ENCODE measurements around the gene VWF. TPM values are rescaled to one million over a fixed set of nuclear protein-coding genes. Genes with fewer than 3 reads are reported as not detected.

Gene VWF
- total RNA-seq, 1 experiment from 2014 or later: not detected

DNA sequence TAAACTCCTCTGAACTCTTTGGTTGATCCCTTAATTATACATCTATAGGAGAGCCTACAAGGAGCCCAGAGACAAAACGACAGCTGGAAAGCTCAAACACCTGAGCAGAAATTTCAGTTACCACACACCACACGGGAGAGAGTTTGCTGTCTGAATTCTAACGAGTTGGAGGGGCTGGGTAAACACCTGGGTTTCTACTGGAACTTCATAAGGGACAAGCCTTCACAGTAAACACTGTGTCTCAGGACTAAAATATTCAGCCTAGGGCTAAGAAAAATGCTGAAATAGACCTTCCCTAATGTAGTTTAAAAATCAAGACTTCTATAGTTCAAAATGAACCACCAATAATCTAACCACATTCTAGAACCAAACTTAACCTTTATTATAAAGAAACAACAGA, 169.8 kb downstream of the VWF start:
- no peak overlapping the region for H3K4me3 ChIP-seq (ENCODE audit: low read length)
- CTCF ChIA-PET: no interaction called here
- intact Hi-C loops (cut with micrococcal nuclease): no loop called here
- peaks cover 37% of the 10 kb centered on the region for H3K27me3 ChIP-seq (ENCODE audit: low read length)
- no peak for DNase-seq
- no TSS peak for BruUV-seq (replicated peaks)
- H3K9ac ChIP-seq (ENCODE audit: low read length): no peak overlapping the region
- no peak overlapping the region for H3K4me2 ChIP-seq (ENCODE audit: low read length)
- no peak for TF ChIP-seq EZH2 (IDR thresholded peaks at IDR 0.05; ENCODE audit: low read length, unreplicated experiment)
- H3K9me3 ChIP-seq (ENCODE audit: low read length): no peaks in the 10 kb centered on the region
- H3K36me3 ChIP-seq (ENCODE audit: low read depth, low read length): no peaks in the 10 kb centered on the region
- no peak overlapping the region for H2AFZ ChIP-seq (ENCODE audit: low read length)
- H4K20me1 ChIP-seq (ENCODE audit: low read length): no peaks in the 10 kb centered on the region
- no peak overlapping the region for H3K27ac ChIP-seq (ENCODE audit: low read length)
- no peaks in the 10 kb centered on the region for H3K4me1 ChIP-seq (ENCODE audit: insufficient read depth, low read length)
- no peaks in the 10 kb centered on the region for H3K79me2 ChIP-seq (ENCODE audit: low read length)
- H3F3A ChIP-seq (ENCODE audit: low read length, unreplicated experiment): no peaks in the 10 kb centered on the region
- POLR2A ChIA-PET (ENCODE audit: unreplicated experiment): no interaction called here
- no peaks in the 10 kb centered on the region for H3K9me2 ChIP-seq (replicated peaks; ENCODE audit: low read length)
- no peak for ATAC-seq

DNA sequence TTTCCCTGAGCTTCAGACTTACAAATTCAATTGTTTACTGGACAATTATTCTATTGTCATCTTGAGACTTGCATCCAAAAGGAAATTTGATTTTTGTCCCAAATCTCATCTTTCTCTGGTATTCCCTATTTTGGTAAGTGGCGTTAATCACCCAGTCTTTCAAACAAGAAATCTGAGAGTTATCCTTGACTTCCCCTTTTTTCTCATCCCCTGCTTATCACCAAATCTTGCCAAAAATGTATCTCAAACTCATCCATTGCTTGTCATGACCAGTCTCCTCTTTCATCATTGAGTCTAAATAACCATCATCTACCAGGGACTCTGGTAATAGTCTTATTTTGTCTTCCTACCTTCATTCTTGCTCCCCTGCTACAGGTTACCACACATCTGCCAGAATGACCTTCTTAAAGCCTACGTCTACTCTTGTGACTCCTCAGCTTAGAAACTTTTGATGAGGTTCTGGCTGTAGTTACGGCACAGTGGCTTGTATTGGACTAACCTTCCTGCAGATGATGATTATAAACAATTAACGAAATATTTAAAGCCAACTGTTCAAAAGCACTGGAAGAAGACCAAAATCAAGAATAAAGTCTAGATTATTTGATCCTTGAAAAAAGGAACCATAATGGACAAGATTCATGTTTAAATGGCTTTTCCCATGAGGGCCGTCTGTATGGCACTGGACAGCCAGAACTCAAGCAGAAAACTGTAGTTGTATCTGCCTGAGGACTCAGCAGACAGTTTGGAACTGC, 170.5 kb downstream of the VWF start:
- Histone ChIP-seq H3K36me3 (ENCODE audit: low read depth, low read length) (no peaks in the 10 kb centered on the region), H3K4me1 (ENCODE audit: insufficient read depth, low read length) (no peaks in the 10 kb centered on the region), H3K4me2 (ENCODE audit: low read length) (no peak overlapping the region), H3K79me2 (ENCODE audit: low read length) (no peaks in the 10 kb centered on the region), H2AFZ (ENCODE audit: low read length) (no peak overlapping the region), H3K9me3 (ENCODE audit: low read length) (no peaks in the 10 kb centered on the region), H3K27me3 (ENCODE audit: low read length) (peaks cover 40% of the 10 kb centered on the region), H3K9me2 (replicated peaks; ENCODE audit: low read length) (no peaks in the 10 kb centered on the region), H4K20me1 (ENCODE audit: low read length) (no peaks in the 10 kb centered on the region), H3F3A (ENCODE audit: low read length, unreplicated experiment) (no peaks in the 10 kb centered on the region), H3K4me3 (ENCODE audit: low read length) (no peak overlapping the region), H3K9ac (ENCODE audit: low read length) (no peak overlapping the region), H3K27ac (ENCODE audit: low read length) (no peak overlapping the region)
- ATAC-seq: no peak
- BruUV-seq (replicated peaks): no TSS peak
- ChIA-PET CTCF (no interaction called here), POLR2A (ENCODE audit: unreplicated experiment) (no interaction called here)
- no peak for DNase-seq
- intact Hi-C loops (cut with micrococcal nuclease): no loop called here
- TF ChIP-seq EZH2phosphoT487 (IDR thresholded peaks at IDR 0.05; ENCODE audit: borderline replicate concordance, low read length) (no peak), EZH2 (IDR thresholded peaks at IDR 0.05; ENCODE audit: low read length, unreplicated experiment) (no peak)
- TF ChIP-seq, protein P1, sequence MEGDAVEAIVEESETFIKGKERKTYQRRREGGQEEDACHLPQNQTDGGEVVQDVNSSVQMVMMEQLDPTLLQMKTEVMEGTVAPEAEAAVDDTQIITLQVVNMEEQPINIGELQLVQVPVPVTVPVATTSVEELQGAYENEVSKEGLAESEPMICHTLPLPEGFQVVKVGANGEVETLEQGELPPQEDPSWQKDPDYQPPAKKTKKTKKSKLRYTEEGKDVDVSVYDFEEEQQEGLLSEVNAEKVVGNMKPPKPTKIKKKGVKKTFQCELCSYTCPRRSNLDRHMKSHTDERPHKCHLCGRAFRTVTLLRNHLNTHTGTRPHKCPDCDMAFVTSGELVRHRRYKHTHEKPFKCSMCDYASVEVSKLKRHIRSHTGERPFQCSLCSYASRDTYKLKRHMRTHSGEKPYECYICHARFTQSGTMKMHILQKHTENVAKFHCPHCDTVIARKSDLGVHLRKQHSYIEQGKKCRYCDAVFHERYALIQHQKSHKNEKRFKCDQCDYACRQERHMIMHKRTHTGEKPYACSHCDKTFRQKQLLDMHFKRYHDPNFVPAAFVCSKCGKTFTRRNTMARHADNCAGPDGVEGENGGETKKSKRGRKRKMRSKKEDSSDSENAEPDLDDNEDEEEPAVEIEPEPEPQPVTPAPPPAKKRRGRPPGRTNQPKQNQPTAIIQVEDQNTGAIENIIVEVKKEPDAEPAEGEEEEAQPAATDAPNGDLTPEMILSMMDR (conservative IDR thresholded peaks at IDR 0.05; ENCODE audit: low read depth, low read length): no peak

DNA sequence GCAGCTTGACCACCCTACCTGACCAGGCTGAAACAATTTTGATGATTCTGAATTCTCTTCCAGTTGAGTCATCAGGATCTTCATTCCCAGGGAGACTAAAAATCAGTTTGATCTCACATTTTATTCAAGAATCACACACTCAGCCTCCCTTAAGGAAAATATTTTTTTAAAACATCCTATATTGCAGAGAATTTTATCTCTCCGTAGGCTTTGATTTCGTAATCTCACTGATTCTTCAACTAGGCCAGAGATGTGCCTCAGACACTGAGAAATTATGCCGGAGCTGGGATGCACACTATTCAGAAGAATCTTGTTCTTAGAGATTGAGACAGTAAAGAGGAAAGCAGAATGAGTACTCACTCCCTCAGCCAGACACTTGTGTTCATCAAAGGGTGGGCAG, 172.4 kb downstream of the VWF start:
- no peaks in the 10 kb centered on the region for H3K36me3 ChIP-seq (ENCODE audit: low read depth, low read length)
- intact Hi-C loops (cut with micrococcal nuclease): no loop called here
- TF ChIP-seq EZH2phosphoT487 (IDR thresholded peaks at IDR 0.05; ENCODE audit: borderline replicate concordance, low read length): no peak
- TF ChIP-seq, protein P1 (conservative IDR thresholded peaks at IDR 0.05; ENCODE audit: low read depth, low read length): no peak
- TF ChIP-seq EZH2 (IDR thresholded peaks at IDR 0.05; ENCODE audit: low read length, unreplicated experiment): no peak
- BruUV-seq (replicated peaks): no TSS peak
- no peaks in the 10 kb centered on the region for H3K79me2 ChIP-seq (ENCODE audit: low read length)
- no peak overlapping the region for H2AFZ ChIP-seq (ENCODE audit: low read length)
- no peak overlapping the region for H3K27ac ChIP-seq (ENCODE audit: low read length)
- no peaks in the 10 kb centered on the region for H3K4me1 ChIP-seq (ENCODE audit: insufficient read depth, low read length)
- H3K9ac ChIP-seq (ENCODE audit: low read length): no peak overlapping the region
- no peaks in the 10 kb centered on the region for H3K9me2 ChIP-seq (replicated peaks; ENCODE audit: low read length)
- peaks cover 48% of the 10 kb centered on the region for H3K27me3 ChIP-seq (ENCODE audit: low read length)
- CTCF ChIA-PET: no interaction called here
- POLR2A ChIA-PET (ENCODE audit: unreplicated experiment): no interaction called here
- no peak for DNase-seq
- H3K9me3 ChIP-seq (ENCODE audit: low read length): no peaks in the 10 kb centered on the region
- H3K4me2 ChIP-seq (ENCODE audit: low read length): no peak overlapping the region
- H3F3A ChIP-seq (ENCODE audit: low read length, unreplicated experiment): no peaks in the 10 kb centered on the region
- no peak overlapping the region for H3K4me3 ChIP-seq (ENCODE audit: low read length)
- no peaks in the 10 kb centered on the region for H4K20me1 ChIP-seq (ENCODE audit: low read length)
- ATAC-seq: no peak

All from PC-3 (cell line).